GM19238 (cell line): ENCODE measurements around the gene PJVK.

Experiments
- DNase-seq: peaks from one replicate; pipeline ENCODE4 v3.0.0; 2011; ENCODE audit warnings: low spot score; ENCODE audit not compliant: insufficient read length

PJVK gene

GRCh38 chr2:178480227-178481181 is 29.3 kb downstream of the PJVK start, which contains the start of gene PLEKHA3:
TSS of gene PLEKHA3 (plus strand) at chr2:178480457. CDS start at chr2:178480870, 413 bp downstream.
- DNase-seq: peak; percentile 75

GRCh38 chr2:178482437-178482836 is 31.3 kb downstream of the PJVK start:
- no peak for DNase-seq

- no peak for DNase-seq
Measured at GRCh38 chr2:178484245-178485041, 33.3 kb downstream of the PJVK start.

- DNase-seq: no peak
Measured at GRCh38 chr2:178485356-178485755, 34.2 kb downstream of the PJVK start.

GRCh38 chr2:178491612-178492011 is 40.4 kb downstream of the PJVK start:
- DNase-seq: no peak

DNA sequence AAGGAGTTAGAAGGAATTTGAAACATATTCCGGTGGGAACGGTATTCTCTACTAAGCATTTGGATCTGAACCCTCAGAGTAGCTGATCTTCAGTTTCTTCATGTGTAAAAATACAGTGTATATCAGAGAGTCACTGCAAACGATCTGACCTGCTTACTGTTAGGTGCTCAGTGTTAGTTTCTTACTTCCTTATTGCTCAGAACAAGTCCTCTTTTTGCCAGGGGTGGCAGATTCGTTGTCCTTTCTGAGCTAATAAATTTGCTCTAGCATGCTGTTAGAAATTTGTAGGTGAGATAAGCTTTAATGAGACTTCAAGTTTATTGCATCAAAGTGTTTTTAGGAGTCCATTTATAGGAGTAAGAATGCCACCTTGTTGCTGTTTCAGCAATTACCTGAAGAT is 44.9 kb downstream of the PJVK start:
- no peak for DNase-seq

DNA sequence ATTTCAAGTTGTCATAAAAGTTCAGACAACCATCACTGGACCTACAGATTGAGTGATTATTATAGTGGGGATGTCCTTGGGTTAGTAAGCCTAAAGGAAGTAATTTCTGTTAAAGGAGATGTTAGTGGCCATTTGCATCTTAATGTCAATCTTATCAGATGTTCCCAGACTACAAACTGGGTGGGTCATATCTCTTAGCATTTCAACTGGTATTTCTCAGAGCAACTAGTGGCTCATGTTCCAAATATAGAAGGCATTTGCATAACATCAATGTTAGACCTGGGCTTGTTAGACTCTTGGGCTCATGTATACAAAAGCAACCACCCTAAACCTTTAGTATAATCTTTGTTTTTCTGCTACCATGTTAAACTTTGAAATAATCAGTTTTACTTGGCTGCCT is 47.0 kb downstream of the PJVK start:
- no peak for DNase-seq

- no peak for DNase-seq
Measured at GRCh38 chr2:178499640-178500039, 48.5 kb downstream of the PJVK start.

GRCh38 chr2:178502751-178503150 is 51.6 kb downstream of the PJVK start:
- no peak for DNase-seq

- DNase-seq: no peak
Measured at GRCh38 chr2:178506101-178506500, 54.9 kb downstream of the PJVK start.

DNA sequence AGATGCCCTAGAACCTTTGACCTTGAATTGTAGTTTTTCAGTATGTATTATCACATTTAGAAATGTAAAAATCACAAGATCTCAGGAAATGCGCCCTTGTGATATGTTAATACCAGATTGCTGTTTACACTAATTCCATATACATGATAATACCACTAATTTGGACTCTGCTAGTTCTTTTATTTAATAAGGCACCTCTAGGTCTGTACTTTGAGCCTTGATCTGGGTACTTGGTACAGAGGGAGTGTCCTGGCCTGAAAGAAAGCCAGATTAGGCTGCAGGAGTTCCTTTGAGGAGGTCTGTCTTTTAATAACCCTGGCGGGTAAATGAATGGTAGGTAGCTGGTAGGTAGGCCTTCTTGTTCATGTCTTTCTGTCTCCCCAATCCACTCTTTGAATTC is 55.3 kb downstream of the PJVK start:
- DNase-seq: no peak

GRCh38 chr2:178506949-178507348 is 55.8 kb downstream of the PJVK start:
- no peak for DNase-seq

DNA sequence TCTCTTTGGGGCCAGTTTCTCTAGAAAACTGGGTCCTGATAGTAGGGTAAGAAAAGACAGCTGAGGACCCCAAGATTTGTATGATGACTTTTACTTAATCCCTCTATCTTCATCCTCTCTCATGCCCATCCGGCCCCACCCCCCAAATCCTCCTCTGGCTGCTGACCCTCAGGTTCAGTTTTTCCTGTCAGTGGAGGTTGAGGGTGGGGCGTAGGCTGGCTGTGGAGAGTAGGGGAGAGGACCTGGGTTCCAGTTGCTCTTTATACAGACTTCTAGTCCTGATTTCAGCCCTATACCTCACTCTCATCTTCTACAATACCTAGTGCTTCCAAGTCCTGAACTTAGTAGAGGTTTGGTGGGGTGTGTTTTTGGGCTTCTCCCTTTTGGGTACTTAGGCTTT is 57.5 kb downstream of the PJVK start:
- no peak for DNase-seq

DNA sequence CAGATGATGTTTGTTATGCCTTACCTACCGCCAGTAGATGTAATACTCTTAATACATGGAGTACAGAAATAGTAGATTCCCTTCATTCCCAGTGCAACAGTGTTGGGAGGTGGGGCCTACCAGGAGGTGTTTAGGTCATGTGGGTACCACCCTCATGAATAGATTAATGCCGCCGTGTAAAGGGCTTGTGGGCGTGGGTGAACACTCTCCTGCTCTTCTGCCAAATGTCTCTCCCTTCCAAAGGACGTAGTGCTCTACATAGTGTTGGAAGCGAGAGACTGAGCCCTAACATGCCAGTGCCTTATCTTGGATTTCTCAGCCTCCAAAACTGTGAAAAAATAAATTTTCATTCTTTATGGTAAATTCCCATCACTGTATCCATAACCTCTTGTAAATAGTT is 59.2 kb downstream of the PJVK start:
- DNase-seq: no peak
